Activated CD8-positive, alpha-beta T cell treated with anti-CD3 and anti-CD28 coated beads for 36 hours (primary cell): ENCODE measurements around the gene DCAKD. TPM values are rescaled to one million over a fixed set of nuclear protein-coding genes. Genes with fewer than 3 reads are reported as not detected.

Experiments used
- ATAC-seq: fragments of 200-7000 bp; cut with Tn5 transposase; one replicate; pipeline ENCODE4 v1.10.0; 2021; ENCODE audit warnings: mild to moderate bottlenecking, moderate library complexity
- CTCF ChIA-PET: fragments of 350-600 bp; sonication (Branson Sonifier 250); formaldehyde crosslinking; loops from one replicate; lab custom pipeline; 2021; ENCODE audit warnings: antibody characterized with exemption; lab: Charles Lee
- POLR2A ChIA-PET: fragments of 350-600 bp; sonication (Branson Sonifier 250); formaldehyde crosslinking; loops from one replicate; lab custom pipeline; 2021; ENCODE audit warnings: antibody characterized with exemption; lab: Charles Lee
- DNase-seq: peaks from one replicate; pipeline ENCODE4 v3.0.0-alpha.2; 2020
- H3K27ac Mint-ChIP-seq: one replicate; pipeline ENCODE4 v1.8.0; 2021; ENCODE audit warnings: mild to moderate bottlenecking, mixed read lengths
- H3K27me3 Mint-ChIP-seq: one replicate; pipeline ENCODE4 v1.8.0; 2021; ENCODE audit warnings: mixed read lengths
- H3K36me3 Mint-ChIP-seq: one replicate; pipeline ENCODE4 v1.8.0; 2021; ENCODE audit warnings: low read depth, mixed read lengths
- H3K4me1 Mint-ChIP-seq: one replicate; pipeline ENCODE4 v1.8.0; 2021; ENCODE audit warnings: low read depth, mixed read lengths
- H3K4me3 Mint-ChIP-seq: one replicate; pipeline ENCODE4 v1.8.0; 2021; ENCODE audit warnings: mild to moderate bottlenecking, moderate library complexity, mixed read lengths
- H3K9me3 Mint-ChIP-seq: one replicate; pipeline ENCODE4 v1.8.0; 2021; ENCODE audit warnings: mixed read lengths
- intact Hi-C: fragments of 100-400 bp; cut with micrococcal nuclease; formaldehyde crosslinking; loops from one replicate; pipeline ENCODE4 v1.10.0; 2022
- total RNA-seq, 2 experiments: library from RNA; stranded (reverse); gene quantifications; one replicate each; pipeline ENCODE4 v1.2.3, GENCODE V29; 2021
- TF ChIP-seq, protein P1 (sequence below): fragments of 200-600 bp; IDR thresholded peaks from one replicate; pipeline ENCODE4 v1.8.0; 2022; ENCODE audit warnings: antibody characterized with exemption, mild to moderate bottlenecking

The DCAKD gene
- total RNA-seq, 2 experiments from 2014 or later = 34.3 to 35.8 TPM

DNA sequence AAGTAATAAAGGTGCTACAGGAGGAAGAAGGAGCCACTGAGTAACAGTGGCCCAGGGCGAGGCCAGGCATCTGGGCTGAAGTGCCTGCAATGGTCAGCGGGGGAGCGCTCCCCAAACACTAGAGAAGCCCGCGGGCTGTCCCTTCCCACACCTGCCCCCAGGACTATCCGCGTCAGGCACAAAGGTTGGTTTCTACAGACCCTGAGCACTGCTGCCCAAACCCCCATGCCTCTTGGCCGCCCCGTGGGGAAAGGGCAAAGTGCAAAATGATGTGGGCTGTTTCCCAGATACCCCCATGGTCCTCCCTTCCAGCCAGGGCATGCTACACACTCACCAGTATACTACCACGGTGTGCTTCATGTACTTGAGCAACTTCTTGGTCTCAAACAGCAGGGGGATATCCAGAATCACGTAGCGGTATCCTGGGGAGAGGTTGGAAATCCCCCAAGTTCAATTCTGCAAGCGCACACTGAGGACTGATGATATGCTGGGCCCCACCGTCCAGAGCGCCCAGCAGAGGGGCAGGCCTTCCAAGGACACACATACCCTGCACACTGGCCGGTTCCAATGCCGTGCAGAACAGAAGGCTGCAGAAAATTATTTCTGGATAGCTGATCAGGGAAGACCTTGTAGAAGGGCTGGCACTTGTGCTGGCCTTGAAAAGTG lies 21.5 kb downstream of the DCAKD start:
- CTCF ChIA-PET = no interaction called here
- ATAC-seq (no peak), DNase-seq (no peak)
- Mint-ChIP-seq H3K27me3 (no peaks in the 10 kb centered on the region), H3K9me3 (no peaks in the 10 kb centered on the region), H3K4me3 (no peak overlapping the region), H3K27ac (no peak overlapping the region), H3K4me1 (peaks cover 2% of the 10 kb centered on the region), H3K36me3 (peaks cover 25% of the 10 kb centered on the region)
- TF ChIP-seq, protein P1, sequence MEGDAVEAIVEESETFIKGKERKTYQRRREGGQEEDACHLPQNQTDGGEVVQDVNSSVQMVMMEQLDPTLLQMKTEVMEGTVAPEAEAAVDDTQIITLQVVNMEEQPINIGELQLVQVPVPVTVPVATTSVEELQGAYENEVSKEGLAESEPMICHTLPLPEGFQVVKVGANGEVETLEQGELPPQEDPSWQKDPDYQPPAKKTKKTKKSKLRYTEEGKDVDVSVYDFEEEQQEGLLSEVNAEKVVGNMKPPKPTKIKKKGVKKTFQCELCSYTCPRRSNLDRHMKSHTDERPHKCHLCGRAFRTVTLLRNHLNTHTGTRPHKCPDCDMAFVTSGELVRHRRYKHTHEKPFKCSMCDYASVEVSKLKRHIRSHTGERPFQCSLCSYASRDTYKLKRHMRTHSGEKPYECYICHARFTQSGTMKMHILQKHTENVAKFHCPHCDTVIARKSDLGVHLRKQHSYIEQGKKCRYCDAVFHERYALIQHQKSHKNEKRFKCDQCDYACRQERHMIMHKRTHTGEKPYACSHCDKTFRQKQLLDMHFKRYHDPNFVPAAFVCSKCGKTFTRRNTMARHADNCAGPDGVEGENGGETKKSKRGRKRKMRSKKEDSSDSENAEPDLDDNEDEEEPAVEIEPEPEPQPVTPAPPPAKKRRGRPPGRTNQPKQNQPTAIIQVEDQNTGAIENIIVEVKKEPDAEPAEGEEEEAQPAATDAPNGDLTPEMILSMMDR = no peak
- intact Hi-C loops = no loop called here
- POLR2A ChIA-PET = interaction anchor here (1.2 kb wide), 1 partner anchor 21 kb away, joined by 4 read pairs; no protein-coding TSS in a partner anchor

DNA sequence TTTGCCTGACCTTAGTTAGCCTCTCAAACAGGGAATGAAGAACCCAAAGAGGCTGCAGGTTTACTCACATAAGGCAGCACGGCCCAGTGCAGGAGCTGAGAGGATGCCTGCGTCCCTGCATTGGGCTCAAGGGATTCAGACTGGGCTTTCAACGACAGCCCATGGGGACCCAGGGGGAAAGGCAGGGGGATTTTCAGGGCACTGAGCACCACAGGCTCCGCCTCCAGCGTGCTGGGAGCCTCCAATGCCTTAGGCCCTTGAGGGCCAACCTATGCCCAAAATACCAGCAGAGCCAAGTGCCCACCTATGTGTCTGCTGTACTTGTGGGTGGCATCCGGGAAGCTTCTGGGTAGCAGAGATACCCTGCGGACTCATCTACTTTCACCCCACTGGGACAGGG lies 22.3 kb downstream of the DCAKD start:
- Mint-ChIP-seq H3K36me3 (peaks cover 17% of the 10 kb centered on the region), H3K9me3 (no peaks in the 10 kb centered on the region)

DNA sequence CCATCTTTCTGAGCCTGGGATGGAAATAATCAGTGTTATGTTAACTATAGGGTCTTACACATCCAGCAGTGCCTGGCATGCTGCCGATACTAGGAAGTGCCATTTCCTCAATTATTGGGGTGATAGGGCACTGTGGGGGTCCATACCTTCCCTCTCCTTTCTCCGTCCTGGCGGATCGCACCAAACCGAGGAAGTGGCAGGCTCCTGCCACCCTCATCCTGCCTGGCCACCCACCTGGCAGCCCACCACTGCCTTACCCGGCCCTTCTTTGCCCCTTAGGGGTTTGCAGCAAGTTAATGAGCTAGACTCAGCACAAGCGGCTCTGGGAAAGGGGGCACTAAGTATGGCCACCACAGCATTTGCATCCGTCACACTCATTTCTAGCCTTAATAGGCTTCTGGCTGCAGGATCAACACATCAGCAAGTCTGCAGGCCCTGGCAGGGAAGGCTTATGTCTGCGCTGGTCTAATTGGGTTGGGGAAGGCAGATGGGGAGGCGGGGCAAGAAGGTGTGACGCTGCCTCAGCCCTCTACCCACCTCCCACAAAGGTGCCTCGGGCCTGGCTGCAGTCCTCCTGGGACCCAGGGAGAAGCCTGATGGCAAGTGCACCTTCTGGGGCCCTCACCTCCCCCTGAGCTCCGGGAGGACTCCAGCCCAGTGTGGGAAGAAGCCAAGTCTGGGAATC lies 28.6 kb downstream of the DCAKD start:
- CTCF ChIA-PET = interaction anchor here (0.6 to 6.7 kb wide), 43 partner anchors 10 to 247 kb away, joined by 3 to 119 read pairs (median 5); partner anchors contain the start of genes ACBD4, C1QL1, EFTUD2 and NMT1

More for the DNA sequence above, 22.3 kb downstream of the DCAKD start:
- DNase-seq (no peak), ATAC-seq (no peak)
- TF ChIP-seq, protein P1 = no peak
- CTCF ChIA-PET = no interaction called here
- no peaks in the 10 kb centered on the region for H3K4me1 Mint-ChIP-seq
- H3K27me3 Mint-ChIP-seq = no peaks in the 10 kb centered on the region
- intact Hi-C loops = no loop called here
- POLR2A ChIA-PET = interaction anchor here (0.5 to 1.2 kb wide), 3 partner anchors 10 to 65 kb away, joined by 3 to 4 read pairs (median 3); no protein-coding TSS in a partner anchor
- no peak overlapping the region for H3K27ac Mint-ChIP-seq
- no peak overlapping the region for H3K4me3 Mint-ChIP-seq

DNA sequence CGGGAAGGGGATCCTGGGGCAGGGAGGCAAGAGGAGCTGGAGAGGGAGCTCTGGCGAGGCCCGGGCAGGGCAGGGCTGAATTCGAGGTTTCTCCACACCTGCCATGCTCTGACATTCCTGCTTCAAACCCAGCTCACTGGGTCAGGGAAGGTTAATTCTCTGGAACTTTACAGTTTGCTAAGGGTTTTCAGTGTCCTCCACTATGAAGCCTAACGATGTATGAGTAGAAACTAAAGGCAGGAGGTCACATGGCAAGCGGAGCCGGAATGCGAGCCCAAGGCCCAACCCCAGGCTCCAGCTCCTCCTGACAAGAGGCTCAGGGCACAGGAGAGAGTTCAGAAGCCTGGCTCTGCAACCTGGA lies 29.2 kb downstream of the DCAKD start:
- POLR2A ChIA-PET = interaction anchor here (0.6 to 1.7 kb wide), 5 partner anchors 11 to 123 kb away, joined by 3 to 6 read pairs (median 5); partner anchors contain the start of gene EFTUD2

More for the DNA sequence above, 28.6 kb downstream of the DCAKD start:
- no peak for DNase-seq
- POLR2A ChIA-PET = interaction anchor here (0.6 to 1.0 kb wide), 4 partner anchors 11 to 123 kb away, joined by 3 to 6 read pairs (median 4); partner anchors contain the start of gene EFTUD2
- Mint-ChIP-seq H3K9me3 (no peaks in the 10 kb centered on the region), H3K27me3 (peaks cover 31% of the 10 kb centered on the region), H3K4me3 (no peak overlapping the region), H3K27ac (no peak overlapping the region), H3K36me3 (peaks cover 5% of the 10 kb centered on the region), H3K4me1 (peaks cover 21% of the 10 kb centered on the region)
- TF ChIP-seq, protein P1 = no peak
- intact Hi-C loops = loop anchor here (5.0 kb wide), 1 partner anchor 100 kb away; no protein-coding TSS in a partner anchor
- no peak for ATAC-seq

More for the DNA sequence above, 29.2 kb downstream of the DCAKD start:
- intact Hi-C loops = loop anchor here (5.0 kb wide), 1 partner anchor 100 kb away; no protein-coding TSS in a partner anchor
- H3K4me3 Mint-ChIP-seq = no peak overlapping the region
- TF ChIP-seq, protein P1 = peak; percentile 46
- CTCF ChIA-PET = interaction anchor here (0.6 to 6.7 kb wide), 45 partner anchors 10 to 247 kb away, joined by 3 to 119 read pairs (median 5); partner anchors contain the start of genes ACBD4, C1QL1, EFTUD2 and NMT1
- H3K36me3 Mint-ChIP-seq = peaks cover 5% of the 10 kb centered on the region
- H3K27me3 Mint-ChIP-seq = peaks cover 31% of the 10 kb centered on the region
- ATAC-seq (no peak), DNase-seq (no peak)
- no peaks in the 10 kb centered on the region for H3K9me3 Mint-ChIP-seq
- H3K4me1 Mint-ChIP-seq = peaks cover 21% of the 10 kb centered on the region
- H3K27ac Mint-ChIP-seq = no peak overlapping the region
